ENCODE data around the gene MC2R.

MC2R gene

GRCh38 chr18:13834496-13835015 lies 80.8 kb downstream of the MC2R start:
- no peak for DNase-seq (ENCODE audit: low read depth)
- TF ChIP-seq CTCF (conservative IDR thresholded peaks at IDR 0.05; ENCODE audit: low read length): no peak
- H3K4me3 ChIP-seq (ENCODE audit: low read length): no peak overlapping the region

Measured in AG10803 (cell line).